ENCODE results near the gene PRCD.
"Not testable (repeated sequence)": the region's sequence is repeated elsewhere in the genome, so short reads cannot be mapped to it uniquely, and the experiment has no call there.

PRCD gene

GRCh38 chr17:76564991-76565727 is 25.3 kb downstream of the PRCD start:
- peaks cover 60% of the 10 kb centered on the region for H3K36me3 Mint-ChIP-seq (ENCODE audit: insufficient read depth)

DNA sequence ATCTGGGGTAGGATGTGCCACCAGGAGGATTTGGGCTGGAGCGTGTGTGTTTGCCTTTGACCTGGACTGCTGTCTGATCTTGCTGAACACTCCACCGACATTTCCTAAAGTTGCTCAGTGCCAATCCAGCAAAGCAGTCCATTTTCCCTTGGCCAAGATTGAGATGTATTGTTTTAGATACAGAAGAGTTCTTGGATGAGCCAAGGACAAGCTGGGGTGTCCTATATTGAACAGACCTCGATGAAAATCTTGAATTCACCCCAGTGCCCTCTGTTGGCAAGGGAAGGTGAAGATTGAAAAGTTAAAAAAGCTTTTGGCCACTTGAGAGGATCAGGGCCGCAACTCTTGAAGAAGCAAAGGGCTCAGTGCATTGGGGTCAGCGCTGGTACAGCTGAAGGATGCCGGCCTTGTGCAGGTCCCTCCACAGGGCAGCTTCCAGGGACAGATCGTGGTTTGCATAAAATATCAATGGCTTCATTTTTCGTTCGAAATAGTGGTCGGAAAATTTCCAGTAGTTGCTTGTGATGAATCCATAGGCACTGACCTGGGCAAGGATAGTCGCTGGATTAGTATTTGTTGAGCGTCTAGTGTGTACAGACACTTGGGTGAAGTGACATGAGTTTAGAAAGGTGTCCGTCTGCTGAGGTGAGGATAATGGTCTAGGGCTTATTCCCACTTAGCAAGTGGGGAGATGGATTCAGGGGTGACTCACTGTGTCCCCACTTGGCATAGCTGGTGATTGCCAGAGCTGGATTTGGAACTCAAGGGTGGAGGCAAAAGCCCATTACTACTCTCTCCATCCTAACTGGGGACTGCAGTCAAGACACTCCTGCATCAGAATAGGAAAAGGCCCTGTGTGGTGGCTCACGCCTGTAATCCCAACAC is 26.1 kb downstream of the PRCD start:
- Mint-ChIP-seq H3K27me3 (no peaks in the 10 kb centered on the region), H3K27ac (peak overlapping the region; percentile 81 to 89), H3K4me3 (no peak overlapping the region), H3K9me3 (no peaks in the 10 kb centered on the region), H3K36me3 (ENCODE audit: insufficient read depth) (peaks cover 53% of the 10 kb centered on the region), H3K4me1 (ENCODE audit: low read depth in 2 of 2) (peaks cover 48 to 49% of the 10 kb centered on the region in 2 donors)
- no peak for DNase-seq
- no peak for ATAC-seq (replicated peaks)

More at GRCh38 chr17:76564991-76565727, 25.3 kb downstream of the PRCD start:
- not testable (repeated sequence) for H3K27me3 Mint-ChIP-seq, DNase-seq, H3K9me3 Mint-ChIP-seq, H3K4me3 Mint-ChIP-seq
- peak overlapping the region; percentile 81 to 89 for H3K27ac Mint-ChIP-seq
- H3K4me1 Mint-ChIP-seq (ENCODE audit: low read depth in 2 of 2): peaks cover 54 to 57% of the 10 kb centered on the region in 2 donors
- peak; percentile 48 for ATAC-seq (replicated peaks)

DNA sequence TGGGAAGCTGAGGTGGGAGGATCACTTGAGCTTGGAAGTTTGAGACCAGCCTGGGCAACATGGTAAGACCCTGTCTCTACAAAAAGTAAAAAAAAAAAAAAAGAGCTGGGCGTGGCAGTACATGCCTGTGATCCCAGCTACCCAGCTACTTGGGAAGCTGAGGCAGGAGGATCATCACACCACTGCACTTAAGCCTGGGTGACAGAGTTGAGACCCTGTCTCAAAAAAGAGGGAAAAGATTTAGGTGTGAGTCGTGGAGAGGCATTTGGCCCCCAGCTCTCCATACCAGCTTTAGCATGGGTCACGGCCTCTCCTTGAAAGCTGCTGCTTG is 26.7 kb downstream of the PRCD start:
- Mint-ChIP-seq H3K27ac (peak overlapping the region; percentile 81 to 89), H3K36me3 (ENCODE audit: insufficient read depth) (peaks cover 51% of the 10 kb centered on the region), H3K27me3 (no peaks in the 10 kb centered on the region)

GRCh38 chr17:76566988-76567431 is 27.2 kb downstream of the PRCD start:
- no peaks in the 10 kb centered on the region for H3K9me3 Mint-ChIP-seq
- no peak for DNase-seq
- peak overlapping the region; percentile 81 to 91 for H3K27ac Mint-ChIP-seq
- H3K27me3 Mint-ChIP-seq: no peaks in the 10 kb centered on the region
- ATAC-seq (replicated peaks): no peak
- peaks cover 40 to 42% of the 10 kb centered on the region in 2 donors for H3K4me1 Mint-ChIP-seq (ENCODE audit: low read depth in 2 of 2)
- H3K36me3 Mint-ChIP-seq (ENCODE audit: insufficient read depth): peaks cover 47% of the 10 kb centered on the region
- H3K4me3 Mint-ChIP-seq: peak overlapping the region in 1 of 2 donors; percentile 8

More for the DNA sequence above, 26.7 kb downstream of the PRCD start:
- H3K9me3 Mint-ChIP-seq: no peaks in the 10 kb centered on the region
- peaks cover 44 to 47% of the 10 kb centered on the region in 2 donors for H3K4me1 Mint-ChIP-seq (ENCODE audit: low read depth in 2 of 2)
- no peak for ATAC-seq (replicated peaks)
- no peak for DNase-seq
- H3K4me3 Mint-ChIP-seq: no peak overlapping the region

- peak; percentile 65 for ATAC-seq (replicated peaks)
- H3K36me3 Mint-ChIP-seq (ENCODE audit: insufficient read depth): peaks cover 45% of the 10 kb centered on the region
- H3K4me1 Mint-ChIP-seq (ENCODE audit: low read depth in 2 of 2): peaks cover 35 to 39% of the 10 kb centered on the region in 2 donors
Observed at GRCh38 chr17:76567634-76568432, 28.0 kb downstream of the PRCD start.

DNA sequence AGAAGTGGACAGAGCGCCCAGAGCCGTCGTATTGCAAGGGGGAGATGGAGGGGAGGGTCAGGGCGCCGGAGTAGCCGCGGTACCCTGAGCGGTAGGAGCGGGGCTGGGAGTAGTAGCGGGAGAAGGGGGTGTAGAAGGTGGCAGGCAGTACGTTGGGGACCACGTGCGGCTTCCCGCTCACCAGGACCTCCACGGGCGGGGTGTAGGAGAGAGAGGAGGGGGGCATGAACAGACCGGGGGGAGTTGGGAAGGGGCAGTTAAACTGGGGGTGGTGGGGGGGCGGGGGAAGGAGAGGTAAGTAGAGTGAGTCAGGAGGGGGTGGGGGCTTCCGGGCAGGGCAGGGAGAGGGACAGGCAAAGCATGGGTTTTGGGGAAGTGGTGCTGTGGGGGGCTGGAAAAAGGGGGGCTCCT is 29.0 kb downstream of the PRCD start:
- H3K27ac Mint-ChIP-seq: peak overlapping the region; percentile 81 to 91
- peak overlapping the region in 1 of 2 donors; percentile 4 for H3K4me3 Mint-ChIP-seq
- ATAC-seq (replicated peaks) (no peak), DNase-seq (no peak)
- H3K4me1 Mint-ChIP-seq (ENCODE audit: low read depth in 2 of 2): peaks cover 32% of the 10 kb centered on the region in 2 donors
- no peaks in the 10 kb centered on the region for H3K27me3 Mint-ChIP-seq
- H3K36me3 Mint-ChIP-seq (ENCODE audit: insufficient read depth): peaks cover 44% of the 10 kb centered on the region
- H3K9me3 Mint-ChIP-seq: no peaks in the 10 kb centered on the region

More at GRCh38 chr17:76567634-76568432, 28.0 kb downstream of the PRCD start:
- Mint-ChIP-seq H3K9me3 (no peaks in the 10 kb centered on the region), H3K27me3 (no peaks in the 10 kb centered on the region), H3K27ac (peak overlapping the region; percentile 81 to 91), H3K4me3 (no peak overlapping the region)
- DNase-seq: no peak

DNA sequence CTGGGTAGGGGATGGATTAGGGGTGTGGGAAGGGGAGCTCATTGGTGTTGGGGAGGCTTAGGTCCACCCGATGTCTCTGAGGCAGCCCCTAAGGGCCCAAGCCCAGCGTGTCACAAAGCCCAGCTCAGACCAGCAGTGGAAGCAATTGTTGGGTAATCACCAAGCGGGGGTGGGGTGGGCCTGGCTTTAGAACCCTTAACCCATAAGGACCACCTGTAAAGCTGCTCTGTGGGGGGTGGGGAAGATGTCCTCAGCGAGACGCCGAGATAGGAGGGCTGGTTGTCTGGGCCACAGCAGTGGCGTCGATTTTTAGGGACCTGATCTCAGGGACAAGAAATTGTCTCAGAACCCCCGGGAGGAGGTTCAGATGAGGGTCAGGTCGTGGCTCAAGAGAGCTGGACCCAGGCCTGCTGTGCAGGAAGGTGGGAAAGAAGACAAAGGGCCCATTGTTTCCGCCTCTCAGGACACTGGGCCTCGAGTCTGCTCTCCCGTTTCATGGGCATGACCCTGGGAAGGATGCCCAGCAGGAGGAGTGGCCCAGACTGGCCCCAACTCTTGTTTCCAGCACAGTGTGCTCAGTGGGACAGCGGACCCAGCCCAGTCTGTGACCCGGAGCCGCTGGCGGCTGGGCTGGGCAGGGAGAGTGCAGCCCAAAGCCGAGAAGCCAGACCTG is 29.9 kb downstream of the PRCD start:
- Mint-ChIP-seq H3K36me3 (ENCODE audit: insufficient read depth) (peaks cover 41% of the 10 kb centered on the region), H3K27me3 (no peaks in the 10 kb centered on the region), H3K4me1 (ENCODE audit: low read depth in 2 of 2) (peaks cover 32% of the 10 kb centered on the region in 2 donors), H3K4me3 (no peak overlapping the region), H3K9me3 (no peaks in the 10 kb centered on the region), H3K27ac (no peak overlapping the region)
- DNase-seq (no peak), ATAC-seq (replicated peaks) (no peak)

- H3K9me3 Mint-ChIP-seq: no peaks in the 10 kb centered on the region
- DNase-seq (no peak), ATAC-seq (replicated peaks) (no peak)
- H3K4me3 Mint-ChIP-seq: no peak overlapping the region
- H3K4me1 Mint-ChIP-seq (ENCODE audit: low read depth in 2 of 2): peaks cover 30 to 32% of the 10 kb centered on the region in 2 donors
- peaks cover 40% of the 10 kb centered on the region for H3K36me3 Mint-ChIP-seq (ENCODE audit: insufficient read depth)
- no peaks in the 10 kb centered on the region for H3K27me3 Mint-ChIP-seq
- peak overlapping the region in 1 of 2 donors; percentile 32 for H3K27ac Mint-ChIP-seq
Observed at GRCh38 chr17:76570457-76570856, 30.6 kb downstream of the PRCD start.

DNA sequence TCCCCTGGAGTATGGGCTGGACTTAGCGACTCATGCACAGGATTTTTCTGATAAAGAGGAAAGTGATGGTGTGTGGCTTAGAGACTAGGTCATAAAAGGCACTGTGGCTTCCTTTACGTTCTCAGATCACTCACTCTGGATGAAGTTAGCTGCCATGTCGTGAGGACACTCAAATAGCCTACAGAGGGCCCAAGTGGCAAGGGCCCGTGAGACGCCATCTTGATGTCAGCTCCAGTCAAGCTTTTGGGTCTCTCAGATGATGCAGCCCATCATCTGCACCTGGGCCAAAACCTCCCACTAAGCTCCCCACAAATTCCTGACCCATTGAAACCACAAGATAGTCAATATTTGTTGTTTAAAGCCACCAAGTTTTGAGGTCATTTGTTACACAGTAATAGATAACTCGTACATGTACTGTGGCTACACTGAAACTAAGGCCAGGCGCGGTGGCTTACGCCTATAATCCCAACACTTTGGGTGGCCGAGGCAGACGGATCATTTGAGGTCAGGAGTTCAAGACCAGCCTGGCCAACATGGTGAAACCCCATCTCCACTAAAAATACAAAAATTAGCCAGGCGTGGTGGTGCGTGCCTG is 31.1 kb downstream of the PRCD start:
- Mint-ChIP-seq H3K4me3 (no peak overlapping the region), H3K27ac (peak overlapping the region in 1 of 2 donors; percentile 32), H3K9me3 (no peaks in the 10 kb centered on the region), H3K4me1 (ENCODE audit: low read depth in 2 of 2) (peaks cover 25 to 28% of the 10 kb centered on the region in 2 donors), H3K36me3 (ENCODE audit: insufficient read depth) (peaks cover 34% of the 10 kb centered on the region), H3K27me3 (no peaks in the 10 kb centered on the region)
- ATAC-seq (replicated peaks): no peak
- no peak for DNase-seq

DNA sequence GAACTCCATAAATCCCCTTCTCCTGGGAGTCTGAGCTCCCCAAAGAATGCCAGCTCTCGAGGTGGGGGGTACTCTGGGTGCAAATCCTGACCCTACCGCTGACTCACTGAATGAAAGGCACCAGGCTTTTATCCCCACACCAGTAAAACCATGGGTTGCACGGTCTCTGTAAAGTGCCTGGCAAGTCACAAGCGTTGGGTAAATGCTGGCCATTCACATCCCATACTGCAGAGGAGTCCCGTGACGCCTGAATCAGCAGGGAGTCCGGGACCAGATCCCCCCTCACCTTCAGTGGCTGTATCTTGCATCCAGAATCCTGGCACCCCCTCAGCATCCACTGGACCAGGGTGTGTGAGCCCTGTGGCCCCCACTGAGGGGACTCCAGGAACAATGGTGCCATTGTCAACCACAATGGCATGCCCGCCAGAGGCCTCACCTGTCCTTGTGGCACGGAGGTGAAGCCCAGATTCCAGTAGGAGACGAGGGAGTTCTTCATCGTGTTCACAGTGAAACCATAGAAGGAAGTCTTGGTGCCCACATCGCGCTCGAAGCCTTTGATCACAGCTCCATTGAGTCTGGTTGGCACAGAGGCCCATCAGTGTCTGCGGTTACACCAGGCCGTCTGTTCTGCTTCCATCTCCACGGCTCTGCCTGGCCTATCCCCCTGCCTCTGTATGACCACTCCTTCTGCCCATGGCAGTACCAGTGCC is 32.5 kb downstream of the PRCD start:
- ATAC-seq (replicated peaks): no peak
- peaks cover 12 to 15% of the 10 kb centered on the region in 2 donors for H3K4me1 Mint-ChIP-seq (ENCODE audit: low read depth in 2 of 2)
- H3K4me3 Mint-ChIP-seq: no peak overlapping the region
- no peaks in the 10 kb centered on the region for H3K9me3 Mint-ChIP-seq
- H3K36me3 Mint-ChIP-seq (ENCODE audit: insufficient read depth): peaks cover 23% of the 10 kb centered on the region
- no peak for DNase-seq
- no peak overlapping the region for H3K27ac Mint-ChIP-seq
- no peaks in the 10 kb centered on the region for H3K27me3 Mint-ChIP-seq

DNA sequence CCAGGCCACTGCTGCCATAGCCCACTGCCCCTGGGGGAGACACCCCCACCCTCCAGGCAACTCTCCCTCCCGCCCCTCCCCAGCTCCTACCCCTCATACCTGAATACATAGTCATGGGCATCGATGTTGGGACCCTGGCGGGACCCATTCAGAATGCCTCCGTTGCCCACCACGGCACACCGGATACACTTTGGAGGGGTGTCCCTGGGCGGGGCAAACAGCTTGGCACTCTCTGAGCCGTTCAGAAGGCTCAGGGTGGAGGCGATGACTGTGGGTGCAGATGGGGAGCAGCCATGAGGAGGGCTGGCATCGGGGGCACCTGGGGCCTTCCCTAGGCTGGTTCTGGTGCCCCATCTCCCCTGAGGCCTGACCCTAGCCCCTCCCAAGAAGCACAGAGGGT is 33.3 kb downstream of the PRCD start:
- ATAC-seq (replicated peaks) (no peak), DNase-seq (no peak)
- Mint-ChIP-seq H3K4me3 (no peak overlapping the region), H3K27me3 (no peaks in the 10 kb centered on the region), H3K4me1 (ENCODE audit: low read depth in 2 of 2) (peaks cover 6 to 9% of the 10 kb centered on the region in 2 donors), H3K36me3 (ENCODE audit: insufficient read depth) (peaks cover 23% of the 10 kb centered on the region), H3K27ac (no peak overlapping the region), H3K9me3 (no peaks in the 10 kb centered on the region)

- Mint-ChIP-seq H3K4me1 (ENCODE audit: low read depth in 2 of 2) (peaks cover 0 to 3% of the 10 kb centered on the region in 2 donors), H3K27me3 (no peaks in the 10 kb centered on the region), H3K27ac (no peak overlapping the region), H3K4me3 (no peak overlapping the region), H3K9me3 (no peaks in the 10 kb centered on the region), H3K36me3 (ENCODE audit: insufficient read depth) (peaks cover 23% of the 10 kb centered on the region)
- ATAC-seq (replicated peaks): no peak
- no peak for DNase-seq
Observed at GRCh38 chr17:76574166-76574565, 34.3 kb downstream of the PRCD start.
